Activated naive CD8-positive, alpha-beta T cell treated with anti-CD3 and anti-CD28 coated beads for 36 hours (primary cell): Measurements from ENCODE around the gene VPS37C. TPM values are rescaled to one million over a fixed set of nuclear protein-coding genes. Genes with fewer than 3 reads are reported as not detected.

ENCODE experiments used
- DNase-seq: peaks from one replicate; pipeline ENCODE4 v3.0.0; 2021
- H3K27ac Mint-ChIP-seq: one replicate; pipeline ENCODE4 v1.8.0; 2022; ENCODE audit warnings: mild to moderate bottlenecking, moderate library complexity, mixed read lengths
- H3K27me3 Mint-ChIP-seq: one replicate; pipeline ENCODE4 v1.8.0; 2022; ENCODE audit warnings: mild to moderate bottlenecking, mixed read lengths
- H3K36me3 Mint-ChIP-seq: one replicate; pipeline ENCODE4 v1.8.0; 2021; ENCODE audit warnings: mild to moderate bottlenecking, mixed read lengths
- H3K4me1 Mint-ChIP-seq: one replicate; pipeline ENCODE4 v1.8.0; 2021; ENCODE audit warnings: mixed read lengths
- H3K4me3 Mint-ChIP-seq: one replicate; pipeline ENCODE4 v1.8.0; 2022; ENCODE audit warnings: mild to moderate bottlenecking, moderate library complexity, mixed read lengths
- H3K9me3 Mint-ChIP-seq: one replicate; pipeline ENCODE4 v1.8.0; 2022; ENCODE audit warnings: mixed read lengths
- total RNA-seq, 2 experiments: library from RNA; stranded (reverse); gene quantifications; one replicate each; pipeline ENCODE4 v1.2.3, GENCODE V29; 2021

The VPS37C gene
- total RNA-seq, 2 experiments from 2014 or later, result 8.1 to 8.8 TPM

- H3K27ac Mint-ChIP-seq, result no peak overlapping the region
- H3K4me1 Mint-ChIP-seq, result peaks cover 18% of the 10 kb centered on the region
- H3K27me3 Mint-ChIP-seq, result no peaks in the 10 kb centered on the region
- no peak overlapping the region for H3K4me3 Mint-ChIP-seq
- peaks cover 22% of the 10 kb centered on the region for H3K36me3 Mint-ChIP-seq
- H3K9me3 Mint-ChIP-seq, result peaks cover 18% of the 10 kb centered on the region
- DNase-seq, result no peak
Measured at GRCh38 chr11:61151545-61152252, 9.5 kb downstream of the VPS37C start.

GRCh38 chr11:61150706-61151544 is 10.3 kb downstream of the VPS37C start:
- no peaks in the 10 kb centered on the region for H3K27me3 Mint-ChIP-seq
- no peak overlapping the region for H3K27ac Mint-ChIP-seq
- peaks cover 20% of the 10 kb centered on the region for H3K36me3 Mint-ChIP-seq
- H3K4me3 Mint-ChIP-seq, result no peak overlapping the region
- DNase-seq, result no peak
- H3K4me1 Mint-ChIP-seq, result peaks cover 26% of the 10 kb centered on the region
- H3K9me3 Mint-ChIP-seq, result peaks cover 17% of the 10 kb centered on the region

DNA sequence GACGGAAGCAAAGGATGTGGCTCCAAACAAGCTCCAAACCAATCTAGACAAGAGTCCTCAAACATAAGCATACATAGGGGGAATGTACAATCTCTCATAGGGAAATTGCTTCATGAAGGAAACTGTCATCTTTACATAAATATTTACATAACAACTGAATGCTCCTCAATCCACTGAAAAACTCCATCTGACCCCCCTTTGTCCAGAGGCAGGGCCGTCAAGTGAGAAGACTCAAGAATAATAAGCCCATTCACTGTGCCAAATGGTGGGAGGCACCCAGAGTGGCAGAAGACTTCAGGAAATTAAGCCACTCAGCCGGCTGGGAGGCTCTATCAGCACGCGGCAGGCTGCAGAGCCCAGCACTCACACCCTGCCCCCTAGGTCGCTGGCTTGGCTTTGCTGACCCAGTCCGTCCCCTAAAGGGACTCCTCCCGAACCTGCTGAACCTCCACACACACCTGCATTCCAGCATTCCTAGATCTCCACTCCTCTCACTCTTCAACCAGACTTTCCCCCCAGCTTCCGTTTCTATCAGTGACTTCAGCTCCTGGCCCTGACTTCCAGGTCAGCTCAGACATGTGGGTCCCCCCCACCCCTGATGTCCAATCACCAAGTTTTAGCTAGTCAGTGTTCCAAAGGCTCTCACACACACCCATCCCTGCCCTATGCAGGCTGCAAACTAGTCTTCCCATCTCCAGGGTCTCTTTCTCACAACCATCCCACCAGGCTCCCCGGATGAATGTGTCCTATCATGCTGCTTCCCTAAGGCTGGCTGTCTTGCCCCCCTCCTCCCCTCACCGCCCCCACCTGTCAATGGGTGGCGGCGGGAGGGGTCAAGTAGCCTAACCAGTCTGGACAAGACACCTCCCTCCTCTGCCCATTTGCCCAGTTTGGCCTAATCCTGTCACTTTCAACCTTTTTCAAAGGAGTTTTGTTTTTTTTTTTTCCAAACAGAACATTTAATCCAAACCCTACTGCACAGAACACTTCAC is 11.3 kb downstream of the VPS37C start:
- H3K27me3 Mint-ChIP-seq, result no peaks in the 10 kb centered on the region
- no peak overlapping the region for H3K4me3 Mint-ChIP-seq

GRCh38 chr11:61147791-61148620 is 13.2 kb downstream of the VPS37C start:
- H3K4me3 Mint-ChIP-seq, result no peak overlapping the region
- no peaks in the 10 kb centered on the region for H3K9me3 Mint-ChIP-seq
- DNase-seq, result no peak
- H3K27ac Mint-ChIP-seq, result no peak overlapping the region
- H3K4me1 Mint-ChIP-seq, result peaks cover 28% of the 10 kb centered on the region
- no peaks in the 10 kb centered on the region for H3K27me3 Mint-ChIP-seq
- no peaks in the 10 kb centered on the region for H3K36me3 Mint-ChIP-seq

More for the DNA sequence above, 11.3 kb downstream of the VPS37C start:
- Mint-ChIP-seq H3K36me3 (peaks cover 11% of the 10 kb centered on the region), H3K4me1 (peaks cover 30% of the 10 kb centered on the region), H3K9me3 (peaks cover 9% of the 10 kb centered on the region), H3K27ac (no peak overlapping the region)
- no peak for DNase-seq

DNA sequence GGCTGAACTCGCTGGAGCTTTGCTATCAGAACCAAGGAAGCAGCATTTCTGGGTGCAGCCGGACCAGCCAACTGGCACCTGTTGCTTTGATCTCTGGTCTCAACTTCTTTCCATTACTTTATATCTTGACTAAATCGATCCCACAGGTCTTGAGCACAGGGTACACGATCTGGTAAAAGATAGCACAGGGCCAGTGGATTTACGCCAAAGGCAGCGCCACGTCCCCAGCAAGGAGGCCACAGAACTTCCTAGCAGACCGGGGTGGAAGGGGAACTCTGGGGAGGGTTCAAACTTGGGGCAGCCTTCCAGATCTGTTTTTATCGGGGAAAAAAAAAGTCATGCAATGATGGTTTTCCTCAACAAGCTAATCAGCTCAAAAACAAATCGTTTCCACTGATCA is 14.0 kb downstream of the VPS37C start:
- Mint-ChIP-seq H3K27me3 (no peaks in the 10 kb centered on the region), H3K36me3 (no peaks in the 10 kb centered on the region), H3K27ac (no peak overlapping the region), H3K4me1 (peaks cover 31% of the 10 kb centered on the region), H3K4me3 (no peak overlapping the region), H3K9me3 (no peaks in the 10 kb centered on the region)
- DNase-seq, result no peak

- no peak for DNase-seq
- Mint-ChIP-seq H3K36me3 (no peaks in the 10 kb centered on the region), H3K4me1 (peaks cover 31% of the 10 kb centered on the region), H3K4me3 (no peak overlapping the region), H3K9me3 (no peaks in the 10 kb centered on the region), H3K27me3 (no peaks in the 10 kb centered on the region), H3K27ac (no peak overlapping the region)
Measured at GRCh38 chr11:61146416-61146815, 14.8 kb downstream of the VPS37C start.

DNA sequence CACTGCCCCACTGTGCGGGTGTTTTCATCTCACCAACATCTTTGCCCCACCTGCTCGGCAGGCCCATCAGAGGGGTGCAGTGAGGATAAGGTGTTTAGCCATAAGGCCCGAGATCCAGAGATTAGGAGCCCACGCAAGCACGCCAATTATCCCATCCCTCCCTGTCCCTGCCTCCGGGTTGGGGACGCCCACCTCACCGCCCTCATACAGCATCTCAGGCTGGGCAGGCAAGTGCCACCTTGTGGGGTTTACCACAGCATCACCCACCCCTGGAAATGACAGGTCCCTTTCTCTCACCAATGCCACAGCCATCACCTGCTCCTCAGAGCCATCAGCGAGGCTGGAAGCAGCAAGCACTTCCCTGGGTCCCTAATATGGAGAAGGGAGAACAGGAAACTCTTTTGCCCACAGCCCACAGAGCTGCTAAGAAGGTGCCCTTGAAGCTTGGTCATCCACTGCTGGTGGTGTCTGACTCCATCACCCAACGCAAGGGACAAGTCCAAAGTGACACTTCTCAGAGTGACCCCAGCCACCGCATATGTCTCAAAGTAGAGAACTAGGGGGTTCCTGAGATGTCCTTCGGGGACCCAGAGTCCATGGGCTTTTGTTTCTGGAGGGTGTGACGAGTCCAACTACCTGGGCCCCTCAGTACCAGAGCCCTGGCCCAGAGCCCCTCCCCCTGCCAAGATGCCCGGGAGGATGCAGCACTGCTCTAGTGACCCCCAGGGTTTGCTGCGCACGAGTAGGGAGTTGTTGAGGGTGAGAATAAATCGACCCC is 15.8 kb downstream of the VPS37C start:
- Mint-ChIP-seq H3K4me1 (peaks cover 31% of the 10 kb centered on the region), H3K27me3 (no peaks in the 10 kb centered on the region), H3K4me3 (no peak overlapping the region), H3K36me3 (no peaks in the 10 kb centered on the region), H3K9me3 (no peaks in the 10 kb centered on the region), H3K27ac (peak overlapping the region; percentile 59)
- no peak for DNase-seq

- H3K27ac Mint-ChIP-seq, result no peak overlapping the region
- no peaks in the 10 kb centered on the region for H3K9me3 Mint-ChIP-seq
- H3K4me1 Mint-ChIP-seq, result peaks cover 31% of the 10 kb centered on the region
- no peaks in the 10 kb centered on the region for H3K27me3 Mint-ChIP-seq
- H3K4me3 Mint-ChIP-seq, result no peak overlapping the region
- H3K36me3 Mint-ChIP-seq, result no peaks in the 10 kb centered on the region
- no peak for DNase-seq
Measured at GRCh38 chr11:61144511-61145179, 16.6 kb downstream of the VPS37C start.

DNA sequence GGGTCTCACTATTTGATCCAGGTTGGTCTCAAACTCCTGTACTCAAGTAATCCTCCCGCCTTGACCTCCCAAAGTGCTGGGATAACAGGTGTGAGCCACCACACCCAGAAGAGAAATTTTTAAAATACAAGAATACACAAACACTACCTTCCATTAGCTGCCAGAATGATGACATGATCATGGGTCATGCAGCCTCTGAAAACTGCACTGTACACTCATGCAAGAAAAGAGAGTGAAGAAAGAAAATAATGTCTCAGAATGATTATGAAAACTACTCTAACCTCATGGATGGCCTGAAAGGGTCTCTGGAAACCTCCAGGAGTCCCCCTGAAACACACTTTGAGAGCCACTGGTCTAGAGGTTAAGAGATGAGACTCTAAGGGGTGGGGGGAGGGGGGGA is 18.8 kb downstream of the VPS37C start:
- Mint-ChIP-seq H3K27ac (no peak overlapping the region), H3K27me3 (no peaks in the 10 kb centered on the region), H3K4me3 (no peak overlapping the region), H3K36me3 (no peaks in the 10 kb centered on the region), H3K9me3 (no peaks in the 10 kb centered on the region), H3K4me1 (peaks cover 23% of the 10 kb centered on the region)
- DNase-seq, result no peak

GRCh38 chr11:61141601-61142028 is 19.6 kb downstream of the VPS37C start:
- Mint-ChIP-seq H3K36me3 (peaks cover 4% of the 10 kb centered on the region), H3K4me1 (peaks cover 15% of the 10 kb centered on the region), H3K27ac (no peak overlapping the region), H3K27me3 (no peaks in the 10 kb centered on the region), H3K4me3 (no peak overlapping the region), H3K9me3 (no peaks in the 10 kb centered on the region)
- no peak for DNase-seq

DNA sequence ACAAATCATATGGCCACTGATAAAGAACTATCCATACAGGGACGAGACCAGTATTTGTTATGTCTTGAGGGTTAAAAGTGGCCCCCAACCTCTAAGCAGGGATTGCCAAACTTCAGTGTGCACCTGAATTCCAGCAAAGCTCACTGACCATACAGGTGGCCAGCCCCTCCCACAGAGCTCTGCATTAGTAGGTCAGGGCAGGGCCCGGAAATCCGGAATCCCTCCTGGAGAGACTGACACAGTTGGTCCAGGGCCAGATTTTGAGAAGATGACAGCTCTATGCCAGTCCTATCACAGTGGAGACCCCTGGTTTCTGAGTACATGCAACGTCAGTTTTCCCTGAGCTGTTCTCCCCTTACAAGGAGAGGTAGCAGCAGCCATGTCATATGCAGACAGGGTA is 20.8 kb downstream of the VPS37C start:
- Mint-ChIP-seq H3K4me3 (no peak overlapping the region), H3K36me3 (peaks cover 7% of the 10 kb centered on the region), H3K27ac (no peak overlapping the region), H3K4me1 (peaks cover 5% of the 10 kb centered on the region), H3K9me3 (no peaks in the 10 kb centered on the region), H3K27me3 (no peaks in the 10 kb centered on the region)
- no peak for DNase-seq

DNA sequence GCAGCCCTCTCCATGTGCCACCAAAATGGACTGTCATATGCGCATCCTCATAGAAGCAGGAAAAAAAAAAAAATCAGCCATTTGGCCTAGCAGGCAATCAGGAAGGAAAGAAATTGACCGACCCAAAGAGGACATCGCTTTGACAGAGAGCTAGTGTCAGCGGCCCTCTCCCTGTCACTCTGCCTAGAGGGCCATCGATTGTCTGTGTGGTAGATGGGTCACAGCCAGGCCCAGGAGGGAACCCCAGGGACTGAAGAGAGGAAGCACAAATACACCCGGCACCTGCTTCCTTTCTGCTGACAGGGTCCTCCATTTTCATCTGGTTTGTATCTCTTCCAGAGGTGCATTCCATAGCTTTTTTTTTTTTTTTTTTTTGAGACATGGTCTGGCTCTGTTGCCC is 21.8 kb downstream of the VPS37C start:
- peaks cover 3% of the 10 kb centered on the region for H3K4me1 Mint-ChIP-seq
- H3K9me3 Mint-ChIP-seq, result no peaks in the 10 kb centered on the region
- H3K4me3 Mint-ChIP-seq, result no peak overlapping the region
- no peaks in the 10 kb centered on the region for H3K27me3 Mint-ChIP-seq
- peaks cover 7% of the 10 kb centered on the region for H3K36me3 Mint-ChIP-seq
- no peak for DNase-seq
- H3K27ac Mint-ChIP-seq, result no peak overlapping the region

- no peak overlapping the region for H3K27ac Mint-ChIP-seq
- no peaks in the 10 kb centered on the region for H3K9me3 Mint-ChIP-seq
Measured at GRCh38 chr11:61138935-61139334, 22.3 kb downstream of the VPS37C start.

More at GRCh38 chr11:61138935-61139334, 22.3 kb downstream of the VPS37C start:
- Mint-ChIP-seq H3K36me3 (peaks cover 7% of the 10 kb centered on the region), H3K4me3 (no peak overlapping the region), H3K4me1 (peaks cover 3% of the 10 kb centered on the region), H3K27me3 (no peaks in the 10 kb centered on the region)
- DNase-seq, result no peak
